Measurements from ENCODE around the gene FIBP.
A peak's percentile ranks its signal among the peaks of the same experiment; 100 is the strongest.

FIBP gene

GRCh38 chr11:65857853-65858680 is 30.2 kb downstream of the FIBP start, which contains the start of gene CFL1:
Gene CFL1 (minus strand): TSS chr11:65858180. CDS start chr11:65858099, 81 bp downstream.
- peak within 1 kb of the TSS; percentile 91 for H3K4me3 Mint-ChIP-seq

GRCh38 chr11:65857500-65857852 is 30.8 kb downstream of the FIBP start:
- H3K27ac Mint-ChIP-seq: peak overlapping the region; percentile 76
- H3K27me3 Mint-ChIP-seq (ENCODE audit: low read depth): no peaks in the 10 kb centered on the region
- peaks cover 45% of the 10 kb centered on the region for H3K4me1 Mint-ChIP-seq (ENCODE audit: low read depth)
- DNase-seq (ENCODE audit: low spot score): no peak
- H3K4me3 Mint-ChIP-seq: peak overlapping the region; percentile 91
- no peaks in the 10 kb centered on the region for H3K9me3 Mint-ChIP-seq
- peaks cover 54% of the 10 kb centered on the region for H3K36me3 Mint-ChIP-seq (ENCODE audit: low read depth)

More at GRCh38 chr11:65857853-65858680, 30.2 kb downstream of the FIBP start, which contains the start of gene CFL1:
- Mint-ChIP-seq H3K27me3 (ENCODE audit: low read depth) (no peaks in the 10 kb centered on the region), H3K9me3 (no peaks in the 10 kb centered on the region), H3K27ac (peak within 1 kb of the TSS; percentile 98), H3K36me3 (ENCODE audit: low read depth) (peaks cover 57% of the 10 kb centered on the region), H3K4me1 (ENCODE audit: low read depth) (peaks cover 50% of the 10 kb centered on the region)
- peak; percentile 99 for DNase-seq (ENCODE audit: low spot score)

GRCh38 chr11:65856689-65857499 is 31.4 kb downstream of the FIBP start:
- Mint-ChIP-seq H3K4me1 (ENCODE audit: low read depth) (peaks cover 44% of the 10 kb centered on the region), H3K27ac (peak overlapping the region; percentile 72), H3K4me3 (peak overlapping the region; percentile 91), H3K36me3 (ENCODE audit: low read depth) (peaks cover 57% of the 10 kb centered on the region), H3K9me3 (peaks cover 3% of the 10 kb centered on the region), H3K27me3 (ENCODE audit: low read depth) (no peaks in the 10 kb centered on the region)
- peak; percentile 84 for DNase-seq (ENCODE audit: low spot score)

GRCh38 chr11:65855927-65856363 is 32.3 kb downstream of the FIBP start:
- Mint-ChIP-seq H3K4me1 (ENCODE audit: low read depth) (peaks cover 40% of the 10 kb centered on the region), H3K36me3 (ENCODE audit: low read depth) (peaks cover 58% of the 10 kb centered on the region)
- DNase-seq (ENCODE audit: low spot score): no peak

GRCh38 chr11:65854852-65855837 is 33.1 kb downstream of the FIBP start:
- Mint-ChIP-seq H3K4me1 (ENCODE audit: low read depth) (peaks cover 40% of the 10 kb centered on the region), H3K27me3 (ENCODE audit: low read depth) (no peaks in the 10 kb centered on the region), H3K4me3 (peak overlapping the region; percentile 91), H3K27ac (peak overlapping the region; percentile 63), H3K9me3 (peaks cover 8% of the 10 kb centered on the region), H3K36me3 (ENCODE audit: low read depth) (peaks cover 64% of the 10 kb centered on the region)
- no peak for DNase-seq (ENCODE audit: low spot score)

More at GRCh38 chr11:65855927-65856363, 32.3 kb downstream of the FIBP start:
- H3K9me3 Mint-ChIP-seq: peaks cover 8% of the 10 kb centered on the region
- peak overlapping the region; percentile 91 for H3K4me3 Mint-ChIP-seq
- H3K27me3 Mint-ChIP-seq (ENCODE audit: low read depth): no peaks in the 10 kb centered on the region
- peak overlapping the region; percentile 72 for H3K27ac Mint-ChIP-seq

- Mint-ChIP-seq H3K4me1 (ENCODE audit: low read depth) (peaks cover 35% of the 10 kb centered on the region), H3K27me3 (ENCODE audit: low read depth) (no peaks in the 10 kb centered on the region), H3K4me3 (peak overlapping the region; percentile 71), H3K9me3 (peaks cover 8% of the 10 kb centered on the region), H3K36me3 (ENCODE audit: low read depth) (peaks cover 66% of the 10 kb centered on the region), H3K27ac (no peak overlapping the region)
- DNase-seq (ENCODE audit: low spot score): no peak
Measured at GRCh38 chr11:65854161-65854592, 34.1 kb downstream of the FIBP start.

- H3K27ac Mint-ChIP-seq: no peak overlapping the region
- no peaks in the 10 kb centered on the region for H3K27me3 Mint-ChIP-seq (ENCODE audit: low read depth)
- peak overlapping the region; percentile 15 for H3K4me3 Mint-ChIP-seq
- peaks cover 66% of the 10 kb centered on the region for H3K36me3 Mint-ChIP-seq (ENCODE audit: low read depth)
- peaks cover 31% of the 10 kb centered on the region for H3K4me1 Mint-ChIP-seq (ENCODE audit: low read depth)
- DNase-seq (ENCODE audit: low spot score): no peak
- peaks cover 8% of the 10 kb centered on the region for H3K9me3 Mint-ChIP-seq
Measured at GRCh38 chr11:65853246-65853979, 34.9 kb downstream of the FIBP start.

- no peak for DNase-seq (ENCODE audit: low spot score)
- peaks cover 65% of the 10 kb centered on the region for H3K36me3 Mint-ChIP-seq (ENCODE audit: low read depth)
- H3K27me3 Mint-ChIP-seq (ENCODE audit: low read depth): no peaks in the 10 kb centered on the region
- no peak overlapping the region for H3K27ac Mint-ChIP-seq
- H3K4me3 Mint-ChIP-seq: no peak overlapping the region
- H3K9me3 Mint-ChIP-seq: peaks cover 8% of the 10 kb centered on the region
- peaks cover 28% of the 10 kb centered on the region for H3K4me1 Mint-ChIP-seq (ENCODE audit: low read depth)
Measured at GRCh38 chr11:65852508-65853245, 35.6 kb downstream of the FIBP start.

GRCh38 chr11:65851811-65852507 is 36.3 kb downstream of the FIBP start:
- no peak overlapping the region for H3K4me3 Mint-ChIP-seq
- peaks cover 8% of the 10 kb centered on the region for H3K9me3 Mint-ChIP-seq
- peak overlapping the region; percentile 55 for H3K27ac Mint-ChIP-seq
- DNase-seq (ENCODE audit: low spot score): no peak
- peaks cover 28% of the 10 kb centered on the region for H3K4me1 Mint-ChIP-seq (ENCODE audit: low read depth)
- no peaks in the 10 kb centered on the region for H3K27me3 Mint-ChIP-seq (ENCODE audit: low read depth)
- peaks cover 65% of the 10 kb centered on the region for H3K36me3 Mint-ChIP-seq (ENCODE audit: low read depth)

- Mint-ChIP-seq H3K4me1 (ENCODE audit: low read depth) (peaks cover 21% of the 10 kb centered on the region), H3K36me3 (ENCODE audit: low read depth) (peaks cover 56% of the 10 kb centered on the region), H3K9me3 (peaks cover 8% of the 10 kb centered on the region), H3K27ac (no peak overlapping the region), H3K4me3 (no peak overlapping the region), H3K27me3 (ENCODE audit: low read depth) (no peaks in the 10 kb centered on the region)
- no peak for DNase-seq (ENCODE audit: low spot score)
Measured at GRCh38 chr11:65851083-65851579, 37.1 kb downstream of the FIBP start.

GRCh38 chr11:65850217-65851082 is 37.8 kb downstream of the FIBP start:
- Mint-ChIP-seq H3K4me1 (ENCODE audit: low read depth) (peaks cover 14% of the 10 kb centered on the region), H3K27ac (no peak overlapping the region), H3K4me3 (no peak overlapping the region), H3K27me3 (ENCODE audit: low read depth) (no peaks in the 10 kb centered on the region), H3K36me3 (ENCODE audit: low read depth) (peaks cover 50% of the 10 kb centered on the region), H3K9me3 (peaks cover 8% of the 10 kb centered on the region)
- DNase-seq (ENCODE audit: low spot score): no peak
